ENCODE measurements around the gene CDK19. TPM values are rescaled to one million over a fixed set of nuclear protein-coding genes. Genes with fewer than 3 reads are reported as not detected.

The CDK19 gene
- polyA plus RNA-seq, 1 of the 3 experiments (the other 2 are of a cell fraction): 6.5 TPM

- CTCF ChIA-PET: no interaction called here
Observed at GRCh38 chr6:110665600-110665999, 149.7 kb downstream of the CDK19 start.

More at GRCh38 chr6:110665600-110665999, 149.7 kb downstream of the CDK19 start:
- Histone ChIP-seq H3K79me2 (ENCODE audit: insufficient read depth) (0 out of 2 replicates have a peak, but pooled peaks cover 3% of the 10 kb centered on the region), H3F3A (replicated peaks; ENCODE audit: insufficient read depth) (peaks cover 6% of the 10 kb centered on the region), H3K27ac (ENCODE audit: low read depth in 2 of 2, low read length in 1 of 2) (no peak overlapping the region), H3K27me3 (ENCODE audit: insufficient read depth) (no peaks in the 10 kb centered on the region), H3K4me2 (no peak overlapping the region), H3K36me3 (replicated peaks in 1 of 2; ENCODE audit: control insufficient read depth in 1 of 2, insufficient read depth in 2 of 2, low read length in 1 of 2) (peaks cover 0 to 11% of the 10 kb centered on the region in 2 experiments), H3K4me1 (ENCODE audit: control insufficient read depth in 1 of 2, insufficient read depth in 2 of 2, low read depth in 1 of 2, low read length in 1 of 2) (peaks cover 0 to 9% of the 10 kb centered on the region in 2 experiments; a peak in 1 of 4 replicates), H2AFZ (ENCODE audit: low read depth) (no peak overlapping the region), H3K4me3 (ENCODE audit: low read depth in 2 of 2, low read length in 1 of 2) (no peak overlapping the region), H4K20me1 (ENCODE audit: insufficient read depth) (no peaks in the 10 kb centered on the region), H3K9me2 (no peaks in the 10 kb centered on the region), H3K9ac (no peak overlapping the region), H3K9me3 (no peaks in the 10 kb centered on the region)
- POLR2A ChIA-PET: no interaction called here
- 93% methylated on average over 7 of the region's 7 CpGs for WGBS (ENCODE audit: low lambda C conversion rate)
- no peak for TF ChIP-seq RCOR1 (IDR thresholded peaks at IDR 0.05; ENCODE audit: low read length)
- no peak for TF ChIP-seq PBX3 (IDR thresholded peaks at IDR 0.05)
- TF ChIP-seq GATA2 (CRISPR knock-in tag; IDR thresholded peaks at IDR 0.05): no peak
- no peak for TF ChIP-seq USF1 (IDR thresholded peaks at IDR 0.05; ENCODE audit: borderline replicate concordance, low read depth)
- TF ChIP-seq TCF12 (IDR thresholded peaks at IDR 0.05): no peak
- TF ChIP-seq EP300 (IDR thresholded peaks at IDR 0.05; ENCODE audit: borderline replicate concordance in 1 of 2, low read depth in 1 of 2, low read length in 1 of 2): no peak
- TF ChIP-seq USF2 (IDR thresholded peaks at IDR 0.05; ENCODE audit: borderline replicate concordance, low read depth, low read length): no peak
- no peak for TF ChIP-seq IRF3 (IDR thresholded peaks at IDR 0.05; ENCODE audit: low read depth, low read length)
- no peak for TF ChIP-seq GABPA (IDR thresholded peaks at IDR 0.05; ENCODE audit: low read depth)
- no peak for TF ChIP-seq EZH2phosphoT487 (IDR thresholded peaks at IDR 0.05; ENCODE audit: borderline replicate concordance, low read depth)
- TF ChIP-seq POLR2AphosphoS5 (IDR thresholded peaks at IDR 0.05; ENCODE audit: low read depth, low read length): no peak
- no peak for TF ChIP-seq ELF1 (IDR thresholded peaks at IDR 0.05)
- no peak for TF ChIP-seq MXI1 (IDR thresholded peaks at IDR 0.05; ENCODE audit: low read depth, low read length)
- TF ChIP-seq JUND (IDR thresholded peaks at IDR 0.05): no peak
- no peak for TF ChIP-seq YY1 (IDR thresholded peaks at IDR 0.05; ENCODE audit: low read depth)
- no peak for TF ChIP-seq TAF1 (IDR thresholded peaks at IDR 0.05; ENCODE audit: borderline replicate concordance, low read depth, low read length)
- no peak for TF ChIP-seq CHD2 (IDR thresholded peaks at IDR 0.05; ENCODE audit: low read length, partially characterized antibody)
- no peak for TF ChIP-seq NRF1 (IDR thresholded peaks at IDR 0.05; ENCODE audit: low read depth, low read length)
- no peak for TF ChIP-seq MAX (IDR thresholded peaks at IDR 0.05; ENCODE audit: low read depth)
- no peak for TF ChIP-seq ZBTB33 (IDR thresholded peaks at IDR 0.05; ENCODE audit: borderline replicate concordance, low read depth)
- DNase-seq: no peak

Data from SK-N-SH (cell line).